Chondrocyte (in vitro differentiated cells): ENCODE measurements around the gene SNX17. TPM values are rescaled to one million over a fixed set of nuclear protein-coding genes. Genes with fewer than 3 reads are reported as not detected.
A peak's percentile ranks its signal among the peaks of the same experiment; 100 is the strongest.

Experiments
- DNase-seq: peaks from one replicate; pipeline ENCODE4 v3.0.0; 2021; ENCODE audit warnings: mixed read lengths, low spot score
- H3K27ac Mint-ChIP-seq: one replicate; pipeline ENCODE4 v1.8.0; 2021; ENCODE audit warnings: mild to moderate bottlenecking, moderate library complexity, mixed read lengths; ENCODE audit not compliant: unreplicated experiment
- H3K27me3 Mint-ChIP-seq: 2 replicates; pipeline ENCODE4 v1.8.0; 2021; ENCODE audit warnings: low read depth, mixed read lengths
- H3K36me3 Mint-ChIP-seq: 2 replicates; pipeline ENCODE4 v1.8.0; 2021; ENCODE audit warnings: low read depth, mixed read lengths
- H3K4me1 Mint-ChIP-seq: 2 replicates; pipeline ENCODE4 v1.8.0; 2021; ENCODE audit warnings: low read depth, mild to moderate bottlenecking, mixed read lengths
- H3K4me3 Mint-ChIP-seq: one replicate; pipeline ENCODE4 v1.8.0; 2021; ENCODE audit warnings: mild to moderate bottlenecking, moderate library complexity, mixed read lengths; ENCODE audit not compliant: unreplicated experiment
- H3K9me3 Mint-ChIP-seq: 2 replicates; pipeline ENCODE4 v1.8.0; 2021; ENCODE audit warnings: low read depth, mixed read lengths
- total RNA-seq: library from RNA; stranded (reverse); gene quantifications from 3 replicates; pipeline ENCODE4 v1.2.1, GENCODE V29; 2021
- TF ChIP-seq, protein P1 (sequence below): fragments of 200-600 bp; sonication (generic); IDR thresholded peaks from 2 replicates; pipeline ENCODE4 v1.5.0; 2021; ENCODE audit warnings: antibody characterized with exemption, mild to moderate bottlenecking, moderate library complexity

SNX17 gene
- total RNA-seq, 1 donor from 2014 or later: 111 TPM

DNA sequence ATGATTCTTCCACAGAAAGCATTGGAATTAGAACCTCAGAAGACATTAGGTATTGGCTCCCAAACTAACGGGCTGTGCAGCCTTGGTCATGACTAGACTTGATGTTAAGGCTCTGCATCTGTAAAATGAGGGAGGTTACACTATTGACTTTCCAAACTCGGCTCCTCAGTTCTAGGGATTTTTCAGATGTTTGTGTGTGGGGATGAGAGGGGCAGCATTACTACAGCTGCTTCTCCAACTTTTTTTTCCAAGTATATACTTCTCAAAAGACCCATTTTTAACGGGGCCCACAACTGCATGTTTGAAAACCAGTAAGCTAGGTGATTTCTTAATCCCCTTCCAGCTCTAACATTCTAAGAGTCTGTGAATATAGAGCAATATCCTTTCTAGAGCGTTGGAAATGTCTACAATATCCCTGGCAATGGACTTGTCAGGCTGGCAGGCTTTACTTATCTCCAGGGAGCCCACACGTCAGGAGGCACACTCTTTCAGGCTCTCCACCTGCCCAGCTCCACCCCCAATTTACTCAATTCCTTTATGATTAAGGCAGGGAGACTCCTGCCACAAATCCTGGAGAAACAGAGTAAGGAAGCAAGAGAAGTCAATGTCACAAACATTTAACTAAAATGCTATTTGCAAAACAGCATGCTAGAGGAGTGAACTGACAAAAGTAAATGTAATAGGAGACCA lies 46.7 kb upstream of the SNX17 start:
- Mint-ChIP-seq H3K27ac (peak overlapping the region; percentile 99), H3K36me3 (peaks cover 20% of the 10 kb centered on the region), H3K4me3 (peak overlapping the region; percentile 87), H3K27me3 (no peaks in the 10 kb centered on the region), H3K4me1 (peaks cover 33% of the 10 kb centered on the region), H3K9me3 (no peaks in the 10 kb centered on the region)
- TF ChIP-seq, protein P1, sequence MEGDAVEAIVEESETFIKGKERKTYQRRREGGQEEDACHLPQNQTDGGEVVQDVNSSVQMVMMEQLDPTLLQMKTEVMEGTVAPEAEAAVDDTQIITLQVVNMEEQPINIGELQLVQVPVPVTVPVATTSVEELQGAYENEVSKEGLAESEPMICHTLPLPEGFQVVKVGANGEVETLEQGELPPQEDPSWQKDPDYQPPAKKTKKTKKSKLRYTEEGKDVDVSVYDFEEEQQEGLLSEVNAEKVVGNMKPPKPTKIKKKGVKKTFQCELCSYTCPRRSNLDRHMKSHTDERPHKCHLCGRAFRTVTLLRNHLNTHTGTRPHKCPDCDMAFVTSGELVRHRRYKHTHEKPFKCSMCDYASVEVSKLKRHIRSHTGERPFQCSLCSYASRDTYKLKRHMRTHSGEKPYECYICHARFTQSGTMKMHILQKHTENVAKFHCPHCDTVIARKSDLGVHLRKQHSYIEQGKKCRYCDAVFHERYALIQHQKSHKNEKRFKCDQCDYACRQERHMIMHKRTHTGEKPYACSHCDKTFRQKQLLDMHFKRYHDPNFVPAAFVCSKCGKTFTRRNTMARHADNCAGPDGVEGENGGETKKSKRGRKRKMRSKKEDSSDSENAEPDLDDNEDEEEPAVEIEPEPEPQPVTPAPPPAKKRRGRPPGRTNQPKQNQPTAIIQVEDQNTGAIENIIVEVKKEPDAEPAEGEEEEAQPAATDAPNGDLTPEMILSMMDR: no peak
- DNase-seq: no peak

DNA sequence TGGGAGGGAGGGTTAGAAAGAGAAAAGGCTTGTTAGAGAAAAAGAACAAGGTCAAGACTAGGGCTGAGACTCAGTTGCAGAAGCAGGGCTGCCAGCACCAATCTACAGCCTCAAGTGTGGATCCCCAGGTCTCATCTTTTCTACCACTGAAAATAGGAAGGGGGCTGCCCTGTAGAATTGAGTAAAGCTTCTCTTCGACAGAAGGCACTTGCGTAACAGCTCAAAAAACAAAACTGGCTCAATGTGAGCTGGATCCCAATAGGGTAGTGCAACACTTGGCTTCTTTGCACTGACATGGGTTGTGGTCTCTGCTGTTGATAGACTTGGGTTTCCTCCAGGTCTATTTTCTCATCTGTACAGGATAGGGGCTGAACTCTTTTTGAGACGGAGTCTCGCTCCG lies 45.7 kb upstream of the SNX17 start:
- Mint-ChIP-seq H3K4me3 (no peak overlapping the region), H3K27me3 (no peaks in the 10 kb centered on the region), H3K4me1 (peaks cover 33% of the 10 kb centered on the region), H3K27ac (peak overlapping the region; percentile 28), H3K9me3 (no peaks in the 10 kb centered on the region), H3K36me3 (peaks cover 23% of the 10 kb centered on the region)
- no peak for DNase-seq
- TF ChIP-seq, protein P1: no peak

DNA sequence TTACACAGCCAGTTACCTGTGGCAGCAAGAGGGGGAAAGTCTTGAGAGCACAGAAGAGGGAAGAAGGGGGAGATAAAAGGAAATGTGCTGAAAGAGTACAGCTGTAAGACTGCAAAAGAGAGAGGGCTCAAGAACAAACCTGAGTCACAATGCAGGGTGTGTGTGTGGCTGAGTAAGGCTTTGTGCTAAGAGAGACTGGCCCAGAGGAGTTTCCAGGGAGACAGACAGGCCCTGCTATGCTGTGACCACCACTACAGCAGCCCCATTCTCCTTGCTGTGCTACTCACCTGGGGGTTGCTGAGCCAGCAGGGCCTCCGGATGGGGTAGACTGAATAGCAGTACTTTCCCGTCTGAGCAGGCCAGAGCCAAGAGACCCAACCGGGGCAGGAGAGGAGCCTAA lies 35.1 kb upstream of the SNX17 start:
- Mint-ChIP-seq H3K27ac (no peak overlapping the region), H3K27me3 (no peaks in the 10 kb centered on the region)

DNA sequence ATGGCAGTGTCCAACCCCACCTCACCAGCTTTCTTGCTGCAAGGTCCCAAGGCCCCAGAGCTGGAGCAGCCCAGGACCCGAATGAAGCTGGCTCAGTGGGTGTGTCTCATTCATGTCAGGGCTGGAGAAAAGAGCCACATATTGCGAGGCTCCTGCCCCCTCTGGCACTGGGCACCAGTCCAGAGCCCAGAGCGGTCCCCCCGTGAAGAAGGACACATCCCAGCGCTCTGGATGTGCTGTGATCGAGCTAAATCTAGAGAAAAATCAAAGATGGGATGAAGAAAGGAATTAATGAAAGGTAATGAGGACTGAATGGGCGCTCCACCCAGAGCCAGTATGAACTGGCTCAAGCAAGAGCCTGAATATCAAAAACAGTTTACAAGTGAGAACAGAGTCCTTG lies 34.2 kb upstream of the SNX17 start:
- H3K4me1 Mint-ChIP-seq: no peaks in the 10 kb centered on the region
- no peak overlapping the region for H3K4me3 Mint-ChIP-seq
- H3K9me3 Mint-ChIP-seq: no peaks in the 10 kb centered on the region
- peaks cover 29% of the 10 kb centered on the region for H3K36me3 Mint-ChIP-seq
- TF ChIP-seq, protein P1: no peak
- H3K27ac Mint-ChIP-seq: no peak overlapping the region
- H3K27me3 Mint-ChIP-seq: no peaks in the 10 kb centered on the region
- DNase-seq: no peak

More for the DNA sequence above, 35.1 kb upstream of the SNX17 start:
- Mint-ChIP-seq H3K36me3 (peaks cover 29% of the 10 kb centered on the region), H3K4me1 (no peaks in the 10 kb centered on the region), H3K9me3 (no peaks in the 10 kb centered on the region), H3K4me3 (no peak overlapping the region)
- TF ChIP-seq, protein P1: no peak
- DNase-seq: no peak

DNA sequence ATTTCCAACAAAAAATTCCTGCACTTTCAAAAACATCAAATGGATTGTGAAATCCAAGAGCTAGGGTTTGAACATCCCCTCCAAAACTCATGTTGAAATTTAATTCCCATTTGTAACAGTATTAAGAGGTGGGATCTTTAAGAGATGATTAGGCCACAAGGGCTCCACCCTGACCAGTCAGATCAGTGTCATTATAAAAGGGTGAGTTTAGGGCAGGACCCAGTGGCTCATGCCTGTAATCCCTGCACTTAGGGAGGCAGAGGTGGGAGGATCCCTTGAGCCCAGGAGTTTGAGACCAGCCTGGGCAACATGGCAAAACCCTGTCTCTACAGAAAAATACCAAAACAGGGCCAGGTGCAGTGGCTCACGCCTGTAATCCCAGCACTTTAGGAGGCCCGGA lies 22.8 kb upstream of the SNX17 start:
- Mint-ChIP-seq H3K27ac (no peak overlapping the region), H3K4me1 (peaks cover 12% of the 10 kb centered on the region), H3K4me3 (no peak overlapping the region), H3K36me3 (peaks cover 2% of the 10 kb centered on the region), H3K27me3 (no peaks in the 10 kb centered on the region), H3K9me3 (no peaks in the 10 kb centered on the region)
- no peak for DNase-seq
- TF ChIP-seq, protein P1: no peak
